Activated naive CD4-positive, alpha-beta T cell treated with anti-CD3 and anti-CD28 coated beads, Interleukin-2, amount 50 U/mL, for 72 hours (primary cell): ENCODE data around the gene CDC73. TPM values are rescaled to one million over a fixed set of nuclear protein-coding genes. Genes with fewer than 3 reads are reported as not detected.
A peak's percentile ranks its signal among the peaks of the same experiment; 100 is the strongest.

ENCODE experiments used
- ATAC-seq, 2 donors: fragments of 150-1000 bp; cut with Tn5 transposase; 2 replicates each; pipeline ENCODE4 v1.10.0; 2021; ENCODE audit warnings: mild to moderate bottlenecking in 2 of 2, moderate library complexity in 2 of 2
- DNase-seq, 2 donors: peaks; one replicate each; pipeline ENCODE4 v3.0.0; 2021 to 2022; ENCODE audit warnings: low spot score in 2 of 2
- H3K27ac Mint-ChIP-seq, 2 donors: one replicate each; pipeline ENCODE4 v1.8.0; 2022; ENCODE audit warnings: mild to moderate bottlenecking in 2 of 2, mixed read lengths in 2 of 2
- H3K36me3 Mint-ChIP-seq, 2 donors: one replicate each; pipeline ENCODE4 v1.8.0; 2022; ENCODE audit warnings: mixed read lengths in 2 of 2
- H3K9me3 Mint-ChIP-seq, 2 donors: one replicate each; pipeline ENCODE4 v1.8.0; 2022; ENCODE audit warnings: mixed read lengths in 2 of 2
- total RNA-seq, 2 donors: library from RNA; stranded (reverse); gene quantifications; one replicate each; pipeline ENCODE4 v1.2.3, GENCODE V29; 2022

The CDC73 gene
- 10 to 100 TPM; 36.0 to 56.4 TPM for total RNA-seq

- DNase-seq (peak; percentile 94 to 99), ATAC-seq (peak; percentile 90 to 94)
- Mint-ChIP-seq H3K27ac (peak within 1 kb of the TSS; percentile 96 to 98), H3K36me3 (peaks cover 16 to 22% of the 10 kb centered on the region in 2 donors), H3K9me3 (no peaks in the 10 kb centered on the region)
These were observed at the start of gene CDC73 for GRCh38 chr1:193121616-193122593. Gene CDC73 (plus strand): TSS chr1:193122031. CDS start chr1:193122201, 170 bp downstream.

GRCh38 chr1:193077991-193078390 lies 43.8 kb upstream of the CDC73 start:
- ATAC-seq (no peak), DNase-seq (no peak)
- Mint-ChIP-seq H3K36me3 (peaks cover 9 to 37% of the 10 kb centered on the region in 2 donors), H3K9me3 (no peaks in the 10 kb centered on the region), H3K27ac (no peak overlapping the region)

GRCh38 chr1:193079187-193079586 lies 42.6 kb upstream of the CDC73 start:
- ATAC-seq: no peak
- no peak for DNase-seq
- H3K36me3 Mint-ChIP-seq: peaks cover 9 to 31% of the 10 kb centered on the region in 2 donors
- no peak overlapping the region for H3K27ac Mint-ChIP-seq
- no peaks in the 10 kb centered on the region for H3K9me3 Mint-ChIP-seq

GRCh38 chr1:193083365-193084088 lies 38.3 kb upstream of the CDC73 start:
- Mint-ChIP-seq H3K9me3 (no peaks in the 10 kb centered on the region), H3K27ac (no peak overlapping the region), H3K36me3 (peaks cover 1 to 12% of the 10 kb centered on the region in 2 donors)
- ATAC-seq (no peak), DNase-seq (no peak)

- Mint-ChIP-seq H3K27ac (no peak overlapping the region), H3K36me3 (peaks cover 0 to 6% of the 10 kb centered on the region in 2 donors), H3K9me3 (no peaks in the 10 kb centered on the region)
- no peak for DNase-seq
- no peak for ATAC-seq
These were observed 36.6 kb upstream of the CDC73 start for GRCh38 chr1:193085263-193085662.

GRCh38 chr1:193086342-193086741 lies 35.5 kb upstream of the CDC73 start:
- no peaks in the 10 kb centered on the region for H3K36me3 Mint-ChIP-seq
- ATAC-seq (no peak), DNase-seq (no peak)
- no peaks in the 10 kb centered on the region for H3K9me3 Mint-ChIP-seq
- H3K27ac Mint-ChIP-seq: no peak overlapping the region

- no peaks in the 10 kb centered on the region for H3K36me3 Mint-ChIP-seq
- no peak for ATAC-seq
- H3K27ac Mint-ChIP-seq: no peak overlapping the region
- no peak for DNase-seq
- H3K9me3 Mint-ChIP-seq: no peaks in the 10 kb centered on the region
These were observed 33.9 kb upstream of the CDC73 start for GRCh38 chr1:193087893-193088292.

- no peak overlapping the region for H3K27ac Mint-ChIP-seq
- DNase-seq (no peak), ATAC-seq (no peak)
- H3K9me3 Mint-ChIP-seq: no peaks in the 10 kb centered on the region
- H3K36me3 Mint-ChIP-seq: no peaks in the 10 kb centered on the region
These were observed 31.0 kb upstream of the CDC73 start for GRCh38 chr1:193090865-193091264.

GRCh38 chr1:193094112-193094511 lies 27.7 kb upstream of the CDC73 start:
- Mint-ChIP-seq H3K36me3 (peaks cover 0 to 10% of the 10 kb centered on the region in 2 donors), H3K9me3 (no peaks in the 10 kb centered on the region), H3K27ac (peak overlapping the region in 1 of 2 donors; percentile 50)
- ATAC-seq (no peak), DNase-seq (no peak)

GRCh38 chr1:193102662-193103061 lies 19.2 kb upstream of the CDC73 start:
- DNase-seq: no peak
- Mint-ChIP-seq H3K36me3 (peaks cover 0 to 4% of the 10 kb centered on the region in 2 donors), H3K27ac (no peak overlapping the region), H3K9me3 (no peaks in the 10 kb centered on the region)
- ATAC-seq: no peak

GRCh38 chr1:193103759-193104501 lies 17.9 kb upstream of the CDC73 start:
- Mint-ChIP-seq H3K36me3 (no peaks in the 10 kb centered on the region), H3K27ac (peak overlapping the region; percentile 38 to 81), H3K9me3 (no peaks in the 10 kb centered on the region)
- DNase-seq (no peak), ATAC-seq (no peak)

- peak overlapping the region in 1 of 2 donors; percentile 81 for H3K27ac Mint-ChIP-seq
- no peaks in the 10 kb centered on the region for H3K36me3 Mint-ChIP-seq
- ATAC-seq (peak; percentile 43 to 46), DNase-seq (peak in 1 of 2 donors; percentile 23)
- no peaks in the 10 kb centered on the region for H3K9me3 Mint-ChIP-seq
These were observed 17.3 kb upstream of the CDC73 start for GRCh38 chr1:193104502-193104906.

GRCh38 chr1:193104907-193105820 lies 16.7 kb upstream of the CDC73 start, which contains the start of gene GLRX2:
Gene GLRX2 (minus strand): TSS chr1:193105414. CDS start chr1:193105382, 32 bp downstream.
- no peaks in the 10 kb centered on the region for H3K9me3 Mint-ChIP-seq
- DNase-seq (peak; percentile 44 to 73), ATAC-seq (peak; percentile 88)
- no peaks in the 10 kb centered on the region for H3K36me3 Mint-ChIP-seq
- peak within 1 kb of the TSS in 1 of 2 donors; percentile 81 for H3K27ac Mint-ChIP-seq

GRCh38 chr1:193105821-193106177 lies 16.0 kb upstream of the CDC73 start:
- no peaks in the 10 kb centered on the region for H3K36me3 Mint-ChIP-seq
- no peaks in the 10 kb centered on the region for H3K9me3 Mint-ChIP-seq
- DNase-seq (no peak), ATAC-seq (no peak)
- H3K27ac Mint-ChIP-seq: peak overlapping the region in 1 of 2 donors; percentile 81

- Mint-ChIP-seq H3K36me3 (no peaks in the 10 kb centered on the region), H3K9me3 (no peaks in the 10 kb centered on the region), H3K27ac (no peak overlapping the region)
- DNase-seq (no peak), ATAC-seq (no peak)
These were observed 13.4 kb upstream of the CDC73 start for GRCh38 chr1:193108471-193108870.

- Mint-ChIP-seq H3K36me3 (no peaks in the 10 kb centered on the region), H3K9me3 (no peaks in the 10 kb centered on the region), H3K27ac (no peak overlapping the region)
- ATAC-seq: no peak
- DNase-seq: no peak
These were observed 12.2 kb upstream of the CDC73 start for GRCh38 chr1:193109619-193110018.
